Mammary epithelial cell (primary cell): ENCODE measurements around the gene SLC8A1.

ENCODE experiments used
- EZH2 ChIP-seq: IDR thresholded peaks from 2 replicates; pipeline ENCODE4 v1.6.1; 2012; ENCODE audit warnings: low read length, inconsistent platforms, borderline replicate concordance
- TF ChIP-seq, protein P1 (sequence below), 2 donors: IDR thresholded peaks in 1 of 2; conservative IDR thresholded peaks in 1 of 2; 2 replicates each; pipeline ENCODE4 v1.5.1; 2011 to 2012; ENCODE audit warnings: inconsistent platforms in 2 of 2, low read length in 2 of 2, mild to moderate bottlenecking in 2 of 2, control low read depth in 1 of 2, low read depth in 1 of 2; ENCODE audit not compliant: insufficient read depth in 1 of 2; ENCODE audit errors: extremely low read depth in 1 of 2

DNA sequence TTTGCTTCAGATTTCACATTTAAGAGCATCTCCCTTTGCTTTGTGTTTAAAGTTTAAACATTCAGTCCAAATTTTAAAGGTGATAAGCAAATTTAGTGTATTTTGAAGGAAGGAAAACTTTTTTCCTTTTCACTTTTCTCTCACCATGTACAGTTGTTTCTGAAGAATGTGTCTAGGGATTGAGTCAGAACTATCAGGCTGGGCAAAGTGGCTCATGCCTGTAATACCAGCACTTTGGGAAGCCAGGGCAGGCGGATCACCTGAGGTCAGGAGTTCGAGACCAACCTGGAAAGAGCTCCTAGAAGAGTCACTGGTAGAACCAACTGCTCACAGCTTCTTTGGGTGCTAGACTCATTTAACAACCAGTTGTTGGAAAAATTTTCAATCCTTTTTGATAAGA lies 345.8 kb downstream of the SLC8A1 start:
- TF ChIP-seq, protein P1, sequence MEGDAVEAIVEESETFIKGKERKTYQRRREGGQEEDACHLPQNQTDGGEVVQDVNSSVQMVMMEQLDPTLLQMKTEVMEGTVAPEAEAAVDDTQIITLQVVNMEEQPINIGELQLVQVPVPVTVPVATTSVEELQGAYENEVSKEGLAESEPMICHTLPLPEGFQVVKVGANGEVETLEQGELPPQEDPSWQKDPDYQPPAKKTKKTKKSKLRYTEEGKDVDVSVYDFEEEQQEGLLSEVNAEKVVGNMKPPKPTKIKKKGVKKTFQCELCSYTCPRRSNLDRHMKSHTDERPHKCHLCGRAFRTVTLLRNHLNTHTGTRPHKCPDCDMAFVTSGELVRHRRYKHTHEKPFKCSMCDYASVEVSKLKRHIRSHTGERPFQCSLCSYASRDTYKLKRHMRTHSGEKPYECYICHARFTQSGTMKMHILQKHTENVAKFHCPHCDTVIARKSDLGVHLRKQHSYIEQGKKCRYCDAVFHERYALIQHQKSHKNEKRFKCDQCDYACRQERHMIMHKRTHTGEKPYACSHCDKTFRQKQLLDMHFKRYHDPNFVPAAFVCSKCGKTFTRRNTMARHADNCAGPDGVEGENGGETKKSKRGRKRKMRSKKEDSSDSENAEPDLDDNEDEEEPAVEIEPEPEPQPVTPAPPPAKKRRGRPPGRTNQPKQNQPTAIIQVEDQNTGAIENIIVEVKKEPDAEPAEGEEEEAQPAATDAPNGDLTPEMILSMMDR (conservative IDR thresholded peaks at IDR 0.05 in 1 of 2, IDR thresholded peaks at IDR 0.05 in 1 of 2; ENCODE audit: extremely low read depth in 1 of 2, insufficient read depth in 1 of 2, low read depth in 1 of 2, low read length in 2 of 2) = no peak
- no peak for TF ChIP-seq EZH2
